ENCODE measurements around the gene ZPR1. TPM values are rescaled to one million over a fixed set of nuclear protein-coding genes. Genes with fewer than 3 reads are reported as not detected.

Gene ZPR1
- total and polyA plus RNA-seq, 8 donors = 30.5 to 59.6 (median 47.5) TPM

DNA sequence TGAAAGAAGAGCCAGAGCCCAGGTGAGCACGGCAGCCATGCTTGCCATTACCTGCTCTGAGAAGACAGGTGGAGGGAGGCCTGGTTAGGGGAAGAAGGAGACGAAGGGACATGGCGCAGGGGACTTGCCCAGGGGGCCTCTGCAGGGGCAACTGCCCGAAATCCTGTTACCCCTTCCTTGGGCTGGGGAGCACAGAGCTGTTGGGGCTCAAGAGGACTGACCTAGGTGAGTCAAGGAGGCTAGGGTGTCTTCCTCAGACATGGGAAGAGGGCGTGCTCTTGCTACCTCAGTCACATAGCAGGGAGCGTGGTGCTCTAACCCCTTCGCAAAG lies 4.0 kb upstream of the ZPR1 start, which contains the start of gene APOA5:
Gene APOA5 (minus strand): TSS at position 67 of the 331 bp plus-strand sequence. CDS start 19 bp downstream, at position 48.
- Histone ChIP-seq H3K27me3 (no peaks in the 10 kb centered on the region), H3K4me1 (peaks cover 9 to 19% of the 10 kb centered on the region in 2 donors), H3K9me3 (no peaks in the 10 kb centered on the region), H3K4me3 (no peak within 1 kb of the TSS), H3K27ac (no peak within 1 kb of the TSS), H3K36me3 (no peaks in the 10 kb centered on the region)
- DNase-seq (no peak), ATAC-seq (no peak)
- TF ChIP-seq, protein P1, sequence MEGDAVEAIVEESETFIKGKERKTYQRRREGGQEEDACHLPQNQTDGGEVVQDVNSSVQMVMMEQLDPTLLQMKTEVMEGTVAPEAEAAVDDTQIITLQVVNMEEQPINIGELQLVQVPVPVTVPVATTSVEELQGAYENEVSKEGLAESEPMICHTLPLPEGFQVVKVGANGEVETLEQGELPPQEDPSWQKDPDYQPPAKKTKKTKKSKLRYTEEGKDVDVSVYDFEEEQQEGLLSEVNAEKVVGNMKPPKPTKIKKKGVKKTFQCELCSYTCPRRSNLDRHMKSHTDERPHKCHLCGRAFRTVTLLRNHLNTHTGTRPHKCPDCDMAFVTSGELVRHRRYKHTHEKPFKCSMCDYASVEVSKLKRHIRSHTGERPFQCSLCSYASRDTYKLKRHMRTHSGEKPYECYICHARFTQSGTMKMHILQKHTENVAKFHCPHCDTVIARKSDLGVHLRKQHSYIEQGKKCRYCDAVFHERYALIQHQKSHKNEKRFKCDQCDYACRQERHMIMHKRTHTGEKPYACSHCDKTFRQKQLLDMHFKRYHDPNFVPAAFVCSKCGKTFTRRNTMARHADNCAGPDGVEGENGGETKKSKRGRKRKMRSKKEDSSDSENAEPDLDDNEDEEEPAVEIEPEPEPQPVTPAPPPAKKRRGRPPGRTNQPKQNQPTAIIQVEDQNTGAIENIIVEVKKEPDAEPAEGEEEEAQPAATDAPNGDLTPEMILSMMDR (IDR thresholded peaks at IDR 0.05) = no peak
- intact Hi-C loops (cut with DNase I) = no loop called here

DNA sequence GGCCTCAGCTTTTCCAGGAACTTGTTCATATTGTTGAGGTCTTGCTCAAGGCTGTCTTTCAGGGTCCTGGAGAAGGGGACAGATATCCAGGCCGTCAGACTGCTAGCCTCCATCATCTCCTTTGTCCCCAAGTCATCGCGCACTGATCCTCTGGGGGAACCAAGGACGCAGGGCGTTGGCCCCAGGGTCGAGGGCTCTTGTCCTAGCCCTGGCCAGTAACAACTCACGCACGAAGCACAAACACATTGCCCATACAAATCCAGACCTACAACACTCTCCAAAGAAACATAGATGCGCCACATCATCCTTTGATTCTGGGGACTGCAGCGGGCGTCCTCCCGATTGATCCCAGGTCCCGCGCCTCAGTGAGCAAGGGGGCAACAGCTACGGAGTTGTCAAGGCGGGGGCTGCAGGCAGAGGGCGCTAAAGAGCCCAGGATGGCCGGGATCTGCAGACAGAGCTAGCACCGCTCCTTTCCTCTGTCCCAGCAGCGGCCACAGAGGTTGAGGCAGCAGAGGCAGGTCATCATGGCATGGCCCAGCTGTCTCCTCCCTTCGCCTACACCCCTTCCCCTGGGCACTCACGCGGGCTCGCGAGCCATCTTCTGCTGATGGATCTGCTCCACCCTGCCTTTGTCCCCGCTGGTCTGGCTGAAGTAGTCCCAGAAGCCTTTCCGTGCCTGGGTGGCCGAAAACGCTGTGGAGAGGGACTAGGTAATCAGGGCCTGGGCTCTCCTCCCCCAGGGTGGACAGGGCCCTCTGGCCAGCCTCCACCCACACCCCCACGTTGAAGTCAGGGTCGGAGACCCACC lies 3.4 kb upstream of the ZPR1 start:
- intact Hi-C loops (cut with DNase I) = no loop called here
- ATAC-seq (peak; percentile 81), DNase-seq (peak; percentile 72 to 95 (median 80))
- Histone ChIP-seq H3K9me3 (no peaks in the 10 kb centered on the region), H3K27me3 (no peaks in the 10 kb centered on the region), H3K4me3 (no peak overlapping the region), H3K27ac (no peak overlapping the region), H3K4me1 (peaks cover 13 to 24% of the 10 kb centered on the region in 2 donors), H3K36me3 (peaks cover 0 to 3% of the 10 kb centered on the region in 2 donors)
- TF ChIP-seq, protein P1 (IDR thresholded peaks at IDR 0.05) = peak; percentile 82 to 94

DNA sequence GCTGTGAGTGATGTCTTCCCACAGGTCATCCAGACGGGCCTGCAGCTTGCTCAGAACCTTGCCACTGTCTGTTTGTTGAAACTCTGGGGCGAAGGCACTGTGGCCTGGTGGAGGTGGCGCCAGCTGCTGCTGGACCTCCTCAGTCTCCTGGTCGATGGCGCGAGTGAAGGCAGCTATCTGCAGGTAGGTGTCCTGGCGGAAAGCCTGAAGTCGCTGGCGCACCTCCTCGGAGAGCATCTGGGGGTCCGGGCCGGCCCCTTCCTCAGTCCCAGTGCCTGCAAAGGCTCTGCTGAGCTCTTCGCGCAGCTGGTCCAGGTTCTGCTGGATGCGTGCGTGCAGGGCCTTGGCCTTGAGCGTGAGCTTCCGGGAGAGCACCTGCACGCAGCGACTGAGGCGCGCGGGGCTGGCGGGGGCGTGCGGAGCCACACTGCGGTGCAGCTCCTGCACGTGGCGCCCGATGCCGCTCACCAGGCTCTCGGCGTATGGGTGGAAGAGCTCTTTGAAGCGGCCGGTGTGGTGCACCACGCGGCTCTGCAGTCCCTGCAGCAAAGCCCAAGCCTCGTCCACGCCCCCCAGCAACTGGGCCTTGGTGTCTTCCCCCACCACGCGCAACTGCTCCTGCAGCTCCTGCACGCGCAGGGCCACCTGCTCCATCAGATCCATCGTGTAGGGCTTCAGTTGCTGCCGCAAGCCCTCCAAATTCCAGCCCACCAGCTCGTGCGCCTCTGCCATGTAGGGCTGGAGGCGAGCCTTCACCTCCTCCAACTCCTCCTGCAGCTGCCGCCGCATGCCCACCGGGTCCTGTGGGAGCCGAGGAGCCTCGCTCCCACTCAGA lies 2.6 kb upstream of the ZPR1 start:
- intact Hi-C loops (cut with DNase I) = no loop called here
- Histone ChIP-seq H3K36me3 (peaks cover 0 to 11% of the 10 kb centered on the region in 2 donors), H3K4me3 (no peak overlapping the region), H3K9me3 (no peaks in the 10 kb centered on the region), H3K27me3 (no peaks in the 10 kb centered on the region), H3K4me1 (peaks cover 13 to 30% of the 10 kb centered on the region in 2 donors), H3K27ac (no peak overlapping the region)
- ATAC-seq (no peak), DNase-seq (no peak)
- TF ChIP-seq, protein P1 (IDR thresholded peaks at IDR 0.05) = no peak

DNA sequence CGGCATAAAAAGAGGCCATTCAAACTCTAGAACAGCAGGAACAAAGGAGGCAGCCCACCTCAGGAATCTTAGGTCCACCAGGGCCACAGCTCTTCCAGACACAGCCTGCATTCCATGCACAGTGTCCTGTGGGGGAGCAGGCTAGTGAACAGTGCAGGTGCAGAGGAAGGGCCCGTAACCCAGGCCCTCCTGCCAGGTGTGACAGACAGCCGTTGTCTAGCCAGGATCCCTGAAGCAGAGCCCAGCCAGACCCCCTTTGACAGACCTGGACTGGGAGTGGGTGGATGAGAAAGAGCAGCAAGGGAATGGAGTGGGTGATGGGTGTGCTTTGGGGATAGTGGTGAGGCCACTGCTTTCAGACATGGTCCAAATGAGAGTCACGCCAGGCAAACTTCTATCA lies 1.2 kb upstream of the ZPR1 start:
- no peak for DNase-seq
- ATAC-seq = no peak
- TF ChIP-seq, protein P1 (IDR thresholded peaks at IDR 0.05) = no peak
- no peak overlapping the region for H3K27ac ChIP-seq
- no peaks in the 10 kb centered on the region for H3K9me3 ChIP-seq
- no peak overlapping the region for H3K4me3 ChIP-seq
- H3K27me3 ChIP-seq = no peaks in the 10 kb centered on the region
- peaks cover 13 to 30% of the 10 kb centered on the region in 2 donors for H3K4me1 ChIP-seq
- H3K36me3 ChIP-seq = peaks cover 0 to 25% of the 10 kb centered on the region in 2 donors
- intact Hi-C loops (cut with DNase I) = no loop called here

DNA sequence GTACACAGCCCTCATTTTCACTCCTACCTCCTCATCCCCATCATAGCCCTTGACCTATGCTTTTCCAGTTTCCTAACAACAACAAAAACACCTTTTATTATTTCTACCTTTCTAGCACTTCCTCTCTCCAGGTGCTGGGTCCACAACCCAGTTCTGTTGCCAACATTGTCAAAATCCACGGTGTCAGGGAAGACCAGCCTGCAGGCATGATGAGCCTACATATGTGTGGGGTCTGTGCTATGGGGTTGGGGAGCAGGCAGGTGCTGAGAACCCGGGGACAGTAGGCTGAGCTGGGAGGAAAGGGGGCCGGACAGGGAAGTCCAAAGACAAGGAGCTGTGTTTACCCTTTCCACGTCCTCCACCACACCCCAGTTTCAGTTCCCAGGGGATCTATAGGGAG lies 711 bp upstream of the ZPR1 start:
- peak overlapping the region; percentile 71 to 100 for H3K4me3 ChIP-seq
- H3K27ac ChIP-seq = peak overlapping the region; percentile 82 to 85

More for the DNA sequence above, 711 bp upstream of the ZPR1 start:
- no peaks in the 10 kb centered on the region for H3K9me3 ChIP-seq
- intact Hi-C loops (cut with DNase I) = no loop called here
- no peaks in the 10 kb centered on the region for H3K27me3 ChIP-seq
- TF ChIP-seq, protein P1 (IDR thresholded peaks at IDR 0.05) = no peak
- DNase-seq = no peak
- H3K4me1 ChIP-seq = peaks cover 13 to 30% of the 10 kb centered on the region in 2 donors
- ATAC-seq = no peak
- peaks cover 0 to 30% of the 10 kb centered on the region in 2 donors for H3K36me3 ChIP-seq
